HuH-7.5 (cell line): ENCODE measurements around the gene PCDHB1.
A peak's percentile ranks its signal among the peaks of the same experiment; 100 is the strongest.
"Not testable (repeated sequence)": the region's sequence is repeated elsewhere in the genome, so short reads cannot be mapped to it uniquely, and the experiment has no call there.

ENCODE experiments used
- DNase-seq: peaks from one replicate; pipeline ENCODE4 v3.0.0; 2011; ENCODE audit warnings: low spot score

The PCDHB1 gene

GRCh38 chr5:141077826-141078225 lies 26.7 kb downstream of the PCDHB1 start:
- no peak for DNase-seq

GRCh38 chr5:141082228-141082627 lies 31.1 kb downstream of the PCDHB1 start:
- DNase-seq, result no peak

GRCh38 chr5:141084487-141084989 lies 33.4 kb downstream of the PCDHB1 start:
- DNase-seq, result peak; percentile 47

- peak; percentile 69 for DNase-seq
Observed at GRCh38 chr5:141094481-141095262, 43.5 kb downstream of the PCDHB1 start, which contains the start of gene PCDHB2. TSS of gene PCDHB2 (plus strand) at chr5:141094615. CDS start at chr5:141094791, 176 bp downstream.

GRCh38 chr5:141095263-141095641 lies 44.1 kb downstream of the PCDHB1 start:
- DNase-seq, result no peak

GRCh38 chr5:141096181-141096580 lies 45.0 kb downstream of the PCDHB1 start:
- DNase-seq, result not testable (repeated sequence)

GRCh38 chr5:141096586-141096985 lies 45.4 kb downstream of the PCDHB1 start:
- not testable (repeated sequence) for DNase-seq

GRCh38 chr5:141100243-141100805 lies 49.1 kb downstream of the PCDHB1 start, which contains the start of gene PCDHB3:
TSS of gene PCDHB3 (plus strand) at chr5:141100473. CDS start at chr5:141100650, 177 bp downstream.
- peak; percentile 65 for DNase-seq

GRCh38 chr5:141101059-141101458 lies 49.9 kb downstream of the PCDHB1 start:
- peak; percentile 48 for DNase-seq

GRCh38 chr5:141102070-141102469 lies 50.9 kb downstream of the PCDHB1 start:
- not testable (repeated sequence) for DNase-seq

- not testable (repeated sequence) for DNase-seq
Observed at GRCh38 chr5:141102471-141102870, 51.3 kb downstream of the PCDHB1 start.

GRCh38 chr5:141105350-141105749 lies 54.2 kb downstream of the PCDHB1 start:
- DNase-seq, result no peak
